ENCODE measurements around the gene C19orf25.

- TF ChIP-seq CTCF (conservative IDR thresholded peaks at IDR 0.05): no peak
- TF ChIP-seq ZFX (IDR thresholded peaks at IDR 0.05): no peak
Measured at GRCh38 chr19:1446713-1447481, 32.1 kb downstream of the C19orf25 start.
